Adipocyte (in vitro differentiated cells): ENCODE data around the gene CLCNKA.

Source experiments
- DNase-seq: peaks from one replicate; pipeline ENCODE4 v3.0.0-alpha.2; 2015; ENCODE audit warnings: low read depth
- H3K27me3 ChIP-seq: replicated peaks from 2 replicates; pipeline ENCODE4 v1.7.0; 2013; ENCODE audit warnings: mild to moderate bottlenecking, low read length, moderate library complexity; ENCODE audit not compliant: control insufficient read depth, insufficient read depth
- H3K36me3 ChIP-seq: 2 replicates; pipeline ENCODE4 v1.7.0; 2013; ENCODE audit warnings: low read length, mild to moderate bottlenecking, moderate library complexity; ENCODE audit not compliant: control insufficient read depth, insufficient read depth, severe bottlenecking
- H3K4me1 ChIP-seq: 2 replicates; pipeline ENCODE4 v1.7.0; 2013; ENCODE audit warnings: mild to moderate bottlenecking, low read length, moderate library complexity; ENCODE audit not compliant: control insufficient read depth, insufficient read depth
- H3K4me3 ChIP-seq: 2 replicates; pipeline ENCODE4 v1.7.0; 2013; ENCODE audit warnings: mild to moderate bottlenecking, low read length, moderate library complexity
- H3K9ac ChIP-seq: 2 replicates; pipeline ENCODE4 v1.7.0; 2013; ENCODE audit warnings: mild to moderate bottlenecking, low read length, moderate library complexity
- H3K9me3 ChIP-seq: 2 replicates; pipeline ENCODE4 v1.7.0; 2013; ENCODE audit warnings: mild to moderate bottlenecking, low read length, moderate library complexity; ENCODE audit not compliant: control insufficient read depth

Gene CLCNKA

DNA sequence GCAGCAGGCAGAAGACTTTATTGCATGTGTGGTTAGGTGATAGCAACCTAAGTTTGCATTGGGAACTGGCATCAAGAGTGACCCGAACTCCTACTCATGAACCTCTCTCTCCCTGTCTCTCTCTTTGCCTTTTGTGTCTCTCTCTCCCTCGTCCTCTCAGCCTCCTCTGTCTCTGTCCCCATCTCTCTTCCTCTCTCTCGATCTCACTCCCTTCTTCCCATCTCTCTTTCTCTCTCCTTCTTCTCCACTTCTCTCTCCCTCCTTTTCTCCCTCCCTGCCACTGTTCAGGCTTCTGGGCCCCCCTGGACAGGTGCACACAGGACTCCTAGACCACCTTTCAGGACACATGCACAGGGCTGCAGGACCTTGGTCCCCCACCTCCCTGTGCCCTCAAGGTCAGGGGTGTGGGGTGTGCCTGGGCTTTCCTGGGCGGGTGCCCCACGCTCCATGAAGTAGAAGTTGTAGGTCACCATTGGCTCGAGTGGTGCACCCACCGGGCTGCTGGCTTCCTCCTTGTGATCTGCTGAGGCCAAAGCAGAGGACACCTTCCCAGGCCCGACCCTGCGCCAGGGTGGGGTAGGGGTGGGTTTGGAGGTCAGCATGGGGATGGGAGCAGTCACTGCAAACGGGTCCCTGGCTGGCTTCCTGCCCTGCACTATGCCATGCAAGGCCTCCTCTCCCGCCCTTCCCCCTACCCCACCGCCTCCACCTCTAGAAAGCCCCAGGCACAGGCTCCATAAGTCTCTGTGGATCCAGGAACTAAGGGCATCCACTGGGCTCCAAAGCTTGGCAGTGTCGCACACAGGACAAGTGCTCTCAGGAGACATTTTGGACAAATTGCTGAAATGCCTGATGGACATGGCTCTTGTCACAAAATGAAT, 32.7 kb upstream of the CLCNKA start:
- Histone ChIP-seq H3K27me3 (no peaks in the 10 kb centered on the region), H3K9me3 (no peaks in the 10 kb centered on the region), H3K4me3 (no peak overlapping the region), H3K36me3 (no peaks in the 10 kb centered on the region), H3K9ac (no peak overlapping the region), H3K4me1 (peaks cover 7% of the 10 kb centered on the region)
- no peak for DNase-seq

DNA sequence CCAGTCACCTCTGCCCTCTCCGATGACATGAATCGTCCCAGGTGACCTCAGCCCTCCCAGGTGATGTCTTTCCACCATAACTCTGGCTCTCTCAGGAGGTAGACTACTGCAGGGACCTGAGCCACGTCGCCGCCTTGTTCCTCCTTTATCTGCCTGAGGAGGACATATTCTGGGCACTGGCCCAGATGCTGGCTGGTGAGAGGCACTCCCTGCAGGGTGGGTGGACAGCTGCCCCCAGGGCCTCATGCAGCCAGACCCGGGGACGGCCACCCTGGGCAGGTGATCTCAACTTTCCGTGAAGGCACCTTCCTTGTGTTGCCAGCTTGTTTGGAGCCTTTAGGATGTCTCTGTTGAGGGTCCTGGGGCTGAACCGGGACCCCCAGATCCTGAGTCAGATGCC, 32.1 kb upstream of the CLCNKA start:
- Histone ChIP-seq H3K36me3 (no peaks in the 10 kb centered on the region), H3K9me3 (no peaks in the 10 kb centered on the region), H3K27me3 (no peaks in the 10 kb centered on the region), H3K9ac (no peak overlapping the region), H3K4me3 (no peak overlapping the region), H3K4me1 (peaks cover 7% of the 10 kb centered on the region)
- no peak for DNase-seq

DNA sequence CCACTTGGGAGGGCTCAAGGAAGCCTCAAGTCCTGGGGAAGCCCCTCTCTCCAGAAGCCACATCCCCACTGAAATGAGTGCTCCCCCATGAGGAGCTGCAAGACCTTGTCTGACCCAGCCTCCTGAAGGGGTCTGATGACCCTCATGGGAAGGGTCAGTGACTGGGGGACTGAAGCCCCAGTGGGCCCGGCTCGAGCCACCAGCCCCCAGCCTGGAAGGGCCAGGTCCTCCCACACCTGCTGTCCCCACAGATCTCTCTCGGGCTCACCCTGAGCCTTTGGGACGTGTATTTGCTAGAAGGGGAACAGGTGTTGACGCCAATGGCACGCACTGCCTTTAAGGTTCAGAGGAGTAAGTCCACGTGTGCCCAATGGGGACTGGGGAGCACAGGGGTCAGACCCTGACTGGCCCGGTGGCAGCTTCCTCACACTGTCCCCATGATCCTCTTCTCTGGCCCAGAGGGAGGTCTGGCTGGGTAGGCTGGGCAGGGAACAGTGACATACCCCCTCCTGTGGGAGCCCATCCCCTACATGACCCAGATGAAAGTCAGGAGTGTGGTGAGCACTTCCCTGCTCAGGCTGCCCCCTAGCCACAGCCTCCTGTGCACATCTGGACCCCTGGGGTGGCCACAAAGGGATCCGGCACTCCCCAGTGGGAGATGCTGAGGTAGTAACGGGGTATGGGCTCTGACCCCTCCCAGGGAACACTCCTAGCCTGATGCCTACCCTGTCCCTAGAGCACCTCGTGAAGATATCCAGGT, 30.2 kb upstream of the CLCNKA start:
- no peaks in the 10 kb centered on the region for H3K9me3 ChIP-seq
- no peak for DNase-seq
- no peaks in the 10 kb centered on the region for H3K27me3 ChIP-seq
- no peaks in the 10 kb centered on the region for H3K4me1 ChIP-seq
- H3K9ac ChIP-seq, result no peak overlapping the region
- H3K4me3 ChIP-seq, result no peak overlapping the region
- no peaks in the 10 kb centered on the region for H3K36me3 ChIP-seq

DNA sequence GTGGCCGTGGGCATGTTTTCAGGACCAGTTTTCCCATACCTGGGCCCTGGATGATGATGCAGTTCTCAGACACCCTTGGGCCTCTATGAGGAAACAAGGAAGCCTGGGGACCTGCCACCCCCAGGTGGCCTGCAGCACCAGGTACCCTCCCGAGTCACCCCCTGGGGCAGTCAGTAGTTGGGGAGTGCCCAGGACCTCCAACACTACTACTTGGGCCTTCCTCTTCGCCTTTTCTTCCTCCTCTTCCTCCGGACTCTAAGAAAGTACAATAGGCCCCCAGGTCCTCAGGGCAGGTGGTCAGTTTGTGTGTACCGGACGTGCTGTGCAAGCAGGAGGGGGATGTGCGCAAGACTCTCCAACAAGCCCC, 29.7 kb upstream of the CLCNKA start:
- no peak overlapping the region for H3K9ac ChIP-seq
- no peak for DNase-seq
- no peaks in the 10 kb centered on the region for H3K36me3 ChIP-seq

DNA sequence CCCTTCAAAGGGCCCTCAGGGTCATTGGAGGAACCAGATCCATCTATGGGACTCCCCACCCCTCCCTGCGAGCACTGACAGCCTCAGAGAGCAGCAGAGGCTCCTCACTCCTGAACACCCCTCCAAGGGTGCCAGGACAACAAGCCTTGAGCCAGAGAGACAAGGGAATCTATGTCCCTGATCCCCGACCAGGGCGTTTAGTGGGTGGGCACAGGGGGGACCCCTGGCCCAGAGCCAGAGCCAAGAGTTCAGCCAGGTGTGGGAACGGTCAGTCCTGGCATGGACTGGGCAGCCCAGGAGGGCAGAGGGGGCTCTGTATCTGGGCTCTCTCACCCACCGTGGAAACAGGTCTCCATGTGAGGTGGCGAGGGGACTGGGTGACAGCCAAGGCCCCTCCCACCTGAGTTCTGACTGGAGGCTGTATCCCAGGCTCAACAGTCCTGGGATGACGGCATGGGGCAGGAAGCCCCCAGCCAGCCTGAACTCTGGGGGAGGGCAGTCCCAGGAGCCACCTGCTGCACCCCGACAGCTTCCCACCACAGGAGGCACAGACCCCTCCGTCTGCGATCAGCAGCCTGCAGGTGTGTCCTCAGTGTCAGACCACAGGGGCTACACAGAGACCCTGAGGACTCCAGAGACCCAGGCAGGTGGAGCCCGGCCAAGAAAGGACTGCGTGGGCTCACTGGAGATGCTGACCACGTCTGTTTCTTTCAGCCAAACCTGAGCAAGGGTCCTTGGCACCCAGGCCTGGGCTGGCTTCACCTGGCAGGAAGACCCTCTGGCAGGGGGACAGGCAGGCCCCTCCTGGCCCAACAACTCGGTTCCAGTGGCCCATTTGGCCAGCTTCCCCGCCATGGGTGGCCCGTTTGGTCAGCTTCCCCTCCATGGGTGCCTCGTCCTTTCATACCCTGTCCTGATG, 29.0 kb upstream of the CLCNKA start:
- Histone ChIP-seq H3K9ac (no peak overlapping the region), H3K9me3 (no peaks in the 10 kb centered on the region), H3K36me3 (no peaks in the 10 kb centered on the region), H3K4me1 (no peaks in the 10 kb centered on the region), H3K27me3 (peaks cover 3% of the 10 kb centered on the region), H3K4me3 (no peak overlapping the region)
- DNase-seq, result no peak

More for the DNA sequence above, 29.7 kb upstream of the CLCNKA start:
- Histone ChIP-seq H3K4me1 (no peaks in the 10 kb centered on the region), H3K4me3 (no peak overlapping the region), H3K27me3 (no peaks in the 10 kb centered on the region), H3K9me3 (no peaks in the 10 kb centered on the region)

DNA sequence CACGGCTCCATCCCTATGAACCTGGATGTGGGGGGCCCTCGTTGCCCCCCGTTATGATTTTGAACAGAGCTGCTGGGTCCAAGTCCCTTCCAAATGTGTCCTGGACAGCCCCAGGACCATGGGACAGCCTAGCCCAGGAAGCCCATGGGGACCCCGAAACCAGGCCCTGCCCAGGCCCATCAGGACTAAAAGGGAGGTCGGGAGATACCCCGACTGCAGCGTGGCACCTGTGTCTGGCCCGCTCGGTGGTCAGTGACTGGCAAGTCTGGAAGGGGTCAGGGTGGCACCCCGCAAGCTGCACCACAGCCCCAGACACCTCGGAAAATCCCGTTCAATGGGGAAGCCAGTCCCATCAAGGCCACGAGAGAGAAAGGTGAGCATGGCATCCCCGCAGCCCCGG, 28.2 kb upstream of the CLCNKA start:
- Histone ChIP-seq H3K4me1 (no peaks in the 10 kb centered on the region), H3K4me3 (no peak overlapping the region), H3K27me3 (peaks cover 12% of the 10 kb centered on the region), H3K36me3 (no peaks in the 10 kb centered on the region), H3K9ac (no peak overlapping the region), H3K9me3 (no peaks in the 10 kb centered on the region)
- no peak for DNase-seq

DNA sequence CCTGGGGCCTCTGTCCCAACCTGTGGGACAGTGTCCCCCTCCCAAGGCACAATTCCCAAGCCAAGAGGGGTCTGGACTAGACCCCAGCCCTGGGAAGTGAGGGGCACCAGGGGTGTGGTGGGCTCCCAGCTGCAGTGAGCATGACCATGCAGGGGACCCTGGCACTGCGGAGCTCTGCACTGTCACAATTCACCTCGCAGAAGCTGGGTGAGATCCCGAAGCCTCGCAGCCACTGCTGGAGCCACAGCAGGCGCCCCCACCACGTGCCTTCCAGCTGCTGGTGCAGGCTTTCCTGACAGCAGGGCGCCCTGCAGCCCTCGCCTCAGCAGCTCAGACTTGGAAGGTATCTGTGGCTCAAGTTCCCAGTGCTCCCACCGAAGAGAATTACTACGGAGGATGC, 27.8 kb upstream of the CLCNKA start:
- DNase-seq, result no peak
- no peak overlapping the region for H3K4me3 ChIP-seq
- no peak overlapping the region for H3K9ac ChIP-seq
- no peaks in the 10 kb centered on the region for H3K4me1 ChIP-seq
- H3K9me3 ChIP-seq, result no peaks in the 10 kb centered on the region
- H3K36me3 ChIP-seq, result no peaks in the 10 kb centered on the region
- H3K27me3 ChIP-seq, result peaks cover 13% of the 10 kb centered on the region

DNA sequence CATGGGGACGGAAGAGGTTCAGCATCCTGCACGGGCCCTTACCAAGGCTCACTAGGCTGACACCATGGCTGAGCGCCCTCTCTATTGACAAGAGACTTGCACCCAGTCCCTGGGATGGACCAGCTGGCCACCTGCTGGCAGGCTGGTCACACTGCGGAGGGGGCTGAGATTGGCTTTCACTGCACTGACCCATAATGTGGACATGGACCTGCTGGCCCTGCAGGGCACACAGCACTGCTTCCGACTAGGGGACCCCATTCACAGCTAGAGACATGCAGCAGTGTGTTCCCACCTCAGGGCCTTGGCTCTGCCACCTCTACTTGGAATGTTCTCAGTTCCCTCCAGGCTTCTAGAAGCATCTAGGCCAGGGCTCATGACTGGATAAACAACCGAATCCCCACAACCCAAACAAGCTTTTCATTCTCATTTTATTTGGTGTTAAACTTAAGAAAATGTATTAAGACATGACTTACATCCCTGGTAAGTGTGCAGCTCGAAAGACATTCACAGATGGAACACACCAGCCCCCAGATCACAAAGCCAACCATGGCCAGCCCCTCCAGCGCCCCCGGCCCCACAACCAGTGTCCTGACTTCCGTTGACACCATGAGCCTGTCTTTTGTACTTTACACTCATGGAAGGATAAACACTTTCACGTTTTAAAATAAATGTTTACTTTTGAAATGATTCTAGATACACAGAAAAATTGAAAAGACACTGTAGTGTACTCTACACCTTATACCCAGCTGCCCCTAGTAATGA, 27.1 kb upstream of the CLCNKA start:
- H3K9me3 ChIP-seq, result no peaks in the 10 kb centered on the region
- peak; percentile 85 for DNase-seq
- H3K4me1 ChIP-seq, result no peaks in the 10 kb centered on the region
- peaks cover 13% of the 10 kb centered on the region for H3K27me3 ChIP-seq
- no peaks in the 10 kb centered on the region for H3K36me3 ChIP-seq
- no peak overlapping the region for H3K4me3 ChIP-seq
- H3K9ac ChIP-seq, result no peak overlapping the region

DNA sequence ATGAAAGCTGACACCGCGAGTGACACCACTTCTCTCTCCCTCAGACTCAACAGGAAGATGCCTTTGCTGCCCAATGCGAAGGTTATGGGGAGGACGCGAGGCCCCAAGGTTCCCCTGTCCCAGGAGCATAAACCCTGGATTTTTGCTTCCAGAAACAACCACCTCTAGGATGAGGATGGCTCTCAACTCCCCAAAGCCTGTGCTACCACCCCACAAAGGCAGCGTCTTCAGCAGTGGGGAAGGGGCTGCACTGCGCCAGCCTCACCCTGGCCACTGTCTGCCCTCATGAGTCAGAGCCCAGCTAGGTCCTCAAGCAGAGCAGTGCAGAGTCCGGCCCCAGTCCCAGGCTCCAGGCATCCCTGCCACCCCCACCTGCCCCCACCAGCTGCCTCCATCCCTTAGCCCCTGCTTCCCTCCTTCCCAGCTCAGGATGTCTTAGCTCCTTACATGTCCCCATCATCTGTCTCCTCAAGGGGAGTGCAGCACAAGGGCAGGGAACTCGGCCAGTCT, 24.7 kb upstream of the CLCNKA start:
- H3K36me3 ChIP-seq, result no peaks in the 10 kb centered on the region
- H3K4me1 ChIP-seq, result no peaks in the 10 kb centered on the region
- H3K9ac ChIP-seq, result no peak overlapping the region
- no peak for DNase-seq
- H3K4me3 ChIP-seq, result no peak overlapping the region
- no peaks in the 10 kb centered on the region for H3K9me3 ChIP-seq
- peaks cover 13% of the 10 kb centered on the region for H3K27me3 ChIP-seq

DNA sequence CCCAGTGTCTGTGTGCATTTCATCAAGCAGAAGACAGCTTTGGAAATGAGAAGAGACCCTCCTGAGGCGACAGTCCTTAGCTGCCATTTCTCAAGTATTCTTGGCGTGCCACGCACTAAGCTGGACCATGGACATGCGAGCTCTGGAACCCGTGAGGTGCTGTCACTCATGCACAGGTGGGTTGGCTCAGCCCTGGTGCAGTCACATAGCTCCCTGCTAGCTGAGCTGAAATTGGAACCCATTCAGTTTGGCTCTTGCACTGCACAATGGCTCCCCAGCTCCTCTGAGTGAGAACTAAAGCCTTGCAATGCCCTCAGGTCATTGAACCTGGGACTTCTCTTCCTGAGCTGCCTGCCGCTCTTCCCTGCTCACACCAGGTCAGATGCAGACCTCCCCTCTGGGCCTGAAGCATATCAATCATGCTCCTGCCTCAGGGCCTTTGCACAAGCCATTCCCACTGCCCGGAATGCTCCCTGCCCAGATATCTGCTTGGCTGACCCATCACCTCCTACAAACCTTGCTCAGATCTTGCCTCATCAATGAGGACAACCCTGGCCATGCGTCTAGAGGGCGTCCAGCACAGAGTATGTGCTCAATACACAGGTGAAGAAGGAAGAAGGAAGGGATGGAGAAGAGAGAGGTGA, 24.1 kb upstream of the CLCNKA start:
- no peak for DNase-seq
- no peak overlapping the region for H3K4me3 ChIP-seq
- peaks cover 13% of the 10 kb centered on the region for H3K27me3 ChIP-seq
- H3K9ac ChIP-seq, result no peak overlapping the region
- H3K9me3 ChIP-seq, result no peaks in the 10 kb centered on the region
- no peaks in the 10 kb centered on the region for H3K36me3 ChIP-seq
- H3K4me1 ChIP-seq, result no peaks in the 10 kb centered on the region
